Stimulated activated CD8-positive, alpha-beta memory T cell treated with anti-CD3 and anti-CD28 coated beads, Interleukin-12 subunit alpha, Interleukin-12 subunit beta, amount 100 ng/mL, for 24 hours (primary cell): ENCODE measurements around the gene OR51G2.
"Not testable (repeated sequence)": the region's sequence is repeated elsewhere in the genome, so short reads cannot be mapped to it uniquely, and the experiment has no call there.

ENCODE experiments used
- DNase-seq: peaks from one replicate; pipeline ENCODE4 v3.0.0-alpha.2; 2020; ENCODE audit errors: extremely low read depth

Gene OR51G2

GRCh38 chr11:4919250-4919649 lies at the start of gene OR51G2:
Gene OR51G2, minus strand, starts transcription at chr11:4919350. Its CDS starts 3,687 bp downstream, at chr11:4915663.
- DNase-seq = no peak

GRCh38 chr11:4962816-4963215 lies 43.7 kb upstream of the OR51G2 start:
- DNase-seq = no peak

GRCh38 chr11:4960877-4961276 lies 41.7 kb upstream of the OR51G2 start:
- no peak for DNase-seq

- no peak for DNase-seq
Measured at GRCh38 chr11:4957396-4957795, 38.2 kb upstream of the OR51G2 start.

GRCh38 chr11:4955613-4956012 lies 36.5 kb upstream of the OR51G2 start, which contains the start of gene OR51A2:
Gene OR51A2, minus strand, starts transcription at chr11:4955713. Its CDS starts 0 bp downstream, at chr11:4955713.
- not testable (repeated sequence) for DNase-seq

- DNase-seq = no peak
Measured at GRCh38 chr11:4947505-4947904, 28.4 kb upstream of the OR51G2 start, which contains the start of gene OR51A4. Gene OR51A4, minus strand, starts transcription at chr11:4947605. Its CDS starts 505 bp downstream, at chr11:4947100.

GRCh38 chr11:4936745-4937144 lies 17.6 kb upstream of the OR51G2 start:
- no peak for DNase-seq

GRCh38 chr11:4932751-4933150 lies 13.6 kb upstream of the OR51G2 start:
- DNase-seq = no peak

GRCh38 chr11:4926608-4927007 lies 7.5 kb upstream of the OR51G2 start:
- no peak for DNase-seq

GRCh38 chr11:4924239-4924638 lies 5.1 kb upstream of the OR51G2 start, which contains the start of gene OR51G1:
Gene OR51G1, minus strand, starts transcription at chr11:4924339. Its CDS starts 0 bp downstream, at chr11:4924339.
- DNase-seq = no peak

- DNase-seq = no peak
Measured at GRCh38 chr11:4922304-4922703, 3.2 kb upstream of the OR51G2 start.

GRCh38 chr11:4921796-4922195 lies 2.6 kb upstream of the OR51G2 start:
- DNase-seq = no peak

- no peak for DNase-seq
Measured at GRCh38 chr11:4916581-4916980, 2.6 kb downstream of the OR51G2 start.

- DNase-seq = no peak
Measured at GRCh38 chr11:4903484-4903883, 15.7 kb downstream of the OR51G2 start, which contains the start of gene OR51A7. Gene OR51A7, plus strand, starts transcription at chr11:4903783. Its CDS starts 3,587 bp downstream, at chr11:4907370.

- no peak for DNase-seq
Measured at GRCh38 chr11:4891996-4892640, 27.0 kb downstream of the OR51G2 start.

- no peak for DNase-seq
Measured at GRCh38 chr11:4890279-4890678, 28.9 kb downstream of the OR51G2 start.

- no peak for DNase-seq
Measured at GRCh38 chr11:4887591-4887990, 31.6 kb downstream of the OR51G2 start.

- no peak for DNase-seq
Measured at GRCh38 chr11:4886186-4886585, 33.0 kb downstream of the OR51G2 start.

GRCh38 chr11:4884361-4884760 lies 34.8 kb downstream of the OR51G2 start:
- DNase-seq = no peak

- no peak for DNase-seq
Measured at GRCh38 chr11:4882543-4882942, 36.6 kb downstream of the OR51G2 start.

GRCh38 chr11:4881860-4882500 lies 37.2 kb downstream of the OR51G2 start, which contains the start of gene OR51T1:
Gene OR51T1, plus strand, starts transcription at chr11:4881900. Its CDS starts 0 bp downstream, at chr11:4881900.
- no peak for DNase-seq

GRCh38 chr11:4881188-4881587 lies 38.0 kb downstream of the OR51G2 start:
- no peak for DNase-seq

GRCh38 chr11:4865855-4866254 lies 53.3 kb downstream of the OR51G2 start:
- DNase-seq = no peak
